A549 (cell line): ENCODE results near the gene DTX3L. TPM values are rescaled to one million over a fixed set of nuclear protein-coding genes. Genes with fewer than 3 reads are reported as not detected.
A peak's percentile ranks its signal among the peaks of the same experiment; 100 is the strongest.

Experiments
- ATAC-seq, 2 experiments: fragments of 200-7000 bp in 1 of 2; fragments of >200 bp in 1 of 2; cut with Nextera tagmentation in 1 of 2; cut with Tn5 transposase in 1 of 2; 3 replicates each; pipeline versions ENCODE4 v1.8.0 to v1.9.1; 2018 to 2020; ENCODE audit warnings: mild to moderate bottlenecking in 1 of 2, moderate library complexity in 1 of 2
- CTCF ChIA-PET: fragments of 300-600 bp; sonication (Branson Sonifier 250); formaldehyde crosslinking; extraction: SDS; loops from one replicate; lab custom pipeline; 2021; ENCODE audit warnings: antibody characterized with exemption, inconsistent platforms; lab: Yijun Ruan, JAX
- POLR2A ChIA-PET: fragments of 350-600 bp; formaldehyde crosslinking; extraction: SDS; loops from one replicate; lab custom pipeline; 2021; ENCODE audit warnings: antibody characterized with exemption, inconsistent platforms; lab: Yijun Ruan, JAX
- DNase-seq, 2 experiments: peaks; one replicate each; pipeline versions ENCODE4 v3.0.0 to v3.0.0-alpha.2; 2011 to 2016; ENCODE audit warnings: low read depth in 1 of 2, low spot score in 1 of 2
- FAIRE-seq: peaks from 2 replicates; lab custom pipeline; 2011; peaks lifted over from hg19 to GRCh38; lab: Jason Lieb, UNC
- H3K27ac ChIP-seq, 2 experiments: fragments of >200 bp; sonication (Bioruptor Twin); formaldehyde crosslinking; 3 replicates each; pipeline ENCODE4 v1.5.1; 2016 to 2017
- H3K4me1 ChIP-seq: fragments of >200 bp; sonication (Bioruptor Twin); formaldehyde crosslinking; 3 replicates; pipeline ENCODE4 v1.6.1; 2016
- H3K4me2 ChIP-seq: fragments of >200 bp; sonication (Bioruptor Twin); formaldehyde crosslinking; 3 replicates; pipeline ENCODE4 v1.6.1; 2016
- H3K4me3 ChIP-seq: fragments of >200 bp; sonication (Bioruptor Twin); formaldehyde crosslinking; 3 replicates; pipeline ENCODE4 v1.5.1; 2016
- H3K9me3 ChIP-seq: fragments of >200 bp; sonication (Bioruptor Twin); formaldehyde crosslinking; 3 replicates; pipeline ENCODE4 v1.6.1; 2016
- BHLHE40 ChIP-seq: IDR thresholded peaks from 2 replicates; pipeline ENCODE4 v1.6.1; 2012; ENCODE audit warnings: low read depth, low read length, inconsistent platforms
- CBX2 ChIP-seq: fragments of 200-600 bp; sonication (generic); IDR thresholded peaks from 2 replicates; pipeline ENCODE4 v1.6.1; 2016; ENCODE audit warnings: low read depth, mild to moderate bottlenecking, borderline replicate concordance
- CBX8 ChIP-seq: fragments of 200-600 bp; sonication (generic); IDR thresholded peaks from 2 replicates; pipeline ENCODE4 v1.6.1; 2016
- CEBPB ChIP-seq, 2 experiments: fragments of >200 bp in 1 of 2; sonication (Bioruptor Twin) in 1 of 2; formaldehyde crosslinking in 1 of 2; IDR thresholded peaks; 2 replicates each; pipeline ENCODE4 v1.6.1; 2012 to 2016
- CTCF ChIP-seq: fragments of >200 bp; sonication (Bioruptor Twin); formaldehyde crosslinking; IDR thresholded peaks from 3 replicates; pipeline ENCODE4 v1.5.1; 2016
- EHF ChIP-seq: fragments of 250-450 bp; sonication (Bioruptor Pico); IDR thresholded peaks from 2 replicates; pipeline ENCODE4 v1.5.0; 2020; ENCODE audit warnings: mild to moderate bottlenecking
- EHMT2 ChIP-seq: fragments of 200-600 bp; sonication (generic); IDR thresholded peaks from 2 replicates; pipeline ENCODE4 v1.6.1; 2016; ENCODE audit warnings: antibody characterized with exemption, low read depth, mild to moderate bottlenecking, moderate library complexity
- EP300 ChIP-seq, 2 experiments: fragments of >200 bp; sonication (Bioruptor Twin); formaldehyde crosslinking; IDR thresholded peaks; 2 replicates in 1 of 2; 3 replicates in 1 of 2; pipeline ENCODE4 v1.6.1; 2016 to 2017
- FOSL2 ChIP-seq, 2 experiments: fragments of 450-650 bp in 1 of 2; fragments of >200 bp in 1 of 2; sonication (Bioruptor Twin) in 1 of 2; formaldehyde crosslinking; IDR thresholded peaks; 2 replicates each; pipeline versions ENCODE4 v1.5.0 to v1.6.1; 2016 to 2020; ENCODE audit warnings: mild to moderate bottlenecking in 1 of 2, moderate library complexity in 1 of 2
- HEYL ChIP-seq: fragments of 250-450 bp; sonication (Bioruptor Pico); IDR thresholded peaks from 2 replicates; pipeline ENCODE4 v1.8.0; 2021; ENCODE audit warnings: mild to moderate bottlenecking, moderate library complexity
- HOXA7 ChIP-seq: fragments of 250-450 bp; sonication (Bioruptor Pico); IDR thresholded peaks from 2 replicates; pipeline ENCODE4 v1.5.0; 2020; ENCODE audit warnings: mild to moderate bottlenecking, moderate library complexity
- HOXB5 ChIP-seq: fragments of 250-450 bp; sonication (Bioruptor Pico); IDR thresholded peaks from 2 replicates; pipeline ENCODE4 v1.5.0; 2020; ENCODE audit warnings: mild to moderate bottlenecking, moderate library complexity
- JUNB ChIP-seq: fragments of >200 bp; sonication (Bioruptor Twin); formaldehyde crosslinking; IDR thresholded peaks from 2 replicates; pipeline ENCODE4 v1.6.1; 2016
- KDM5A ChIP-seq: fragments of 200-600 bp; sonication (generic); IDR thresholded peaks from 2 replicates; pipeline ENCODE4 v1.6.1; 2016; ENCODE audit warnings: antibody characterized with exemption, mild to moderate bottlenecking
- MAX ChIP-seq: IDR thresholded peaks from 2 replicates; pipeline ENCODE4 v1.6.1; 2012
- MYC ChIP-seq: IDR thresholded peaks from 2 replicates; pipeline ENCODE4 v1.6.1; 2012; ENCODE audit warnings: mild to moderate bottlenecking, inconsistent platforms, low read length, improper control_type of control experiment, borderline replicate concordance
- NPAS2 ChIP-seq: fragments of 250-450 bp; sonication (Bioruptor Pico); IDR thresholded peaks from 2 replicates; pipeline ENCODE4 v1.8.0; 2022; ENCODE audit warnings: mild to moderate bottlenecking, moderate library complexity, borderline replicate concordance
- NR3C1 ChIP-seq: fragments of >200 bp; sonication (Bioruptor Twin); formaldehyde crosslinking; IDR thresholded peaks from 3 replicates; pipeline ENCODE4 v1.6.1; 2017
- PHF8 ChIP-seq: fragments of 200-600 bp; sonication (generic); IDR thresholded peaks from 2 replicates; pipeline ENCODE4 v1.6.1; 2016; ENCODE audit warnings: low read depth, mild to moderate bottlenecking, antibody characterized with exemption, moderate library complexity, borderline replicate concordance
- RAD21 ChIP-seq, 2 experiments: fragments of >200 bp in 1 of 2; sonication (Bioruptor Twin) in 1 of 2; formaldehyde crosslinking in 1 of 2; IDR thresholded peaks in 1 of 2; conservative IDR thresholded peaks in 1 of 2; 2 replicates in 1 of 2; 3 replicates in 1 of 2; pipeline ENCODE4 v1.6.1; 2012 to 2018; ENCODE audit warnings: inconsistent platforms in 1 of 2
- REST ChIP-seq: fragments of 200-600 bp; sonication (generic); IDR thresholded peaks from 2 replicates; pipeline ENCODE4 v1.6.1; 2016; ENCODE audit warnings: antibody characterized with exemption, mild to moderate bottlenecking, moderate library complexity
- RNF2 ChIP-seq: fragments of 200-600 bp; sonication (generic); IDR thresholded peaks from 2 replicates; pipeline ENCODE4 v1.6.1; 2016; ENCODE audit warnings: low read depth, mild to moderate bottlenecking, antibody characterized with exemption, moderate library complexity, borderline replicate concordance
- SMC3 ChIP-seq: fragments of >200 bp; sonication (Bioruptor Twin); formaldehyde crosslinking; IDR thresholded peaks from 3 replicates; pipeline ENCODE4 v1.6.1; 2018; ENCODE audit warnings: inconsistent platforms
- SREBF2 ChIP-seq: fragments of 450-650 bp; IDR thresholded peaks from 2 replicates; pipeline ENCODE4 v1.6.1; 2014; ENCODE audit warnings: mild to moderate bottlenecking, moderate library complexity
- ZFP36 ChIP-seq: fragments of 450-650 bp; IDR thresholded peaks from 2 replicates; pipeline ENCODE4 v1.6.1; 2014; ENCODE audit warnings: borderline replicate concordance; ENCODE audit not compliant: partially characterized antibody
- ZNF302 ChIP-seq: fragments of 250-450 bp; sonication (Bioruptor Pico); IDR thresholded peaks from 2 replicates; pipeline ENCODE4 v1.9.0; 2021; ENCODE audit warnings: inconsistent platforms, mild to moderate bottlenecking, moderate library complexity
- WGBS: methylation state at CpG from one replicate; pipeline ENCODE4 v1.1.6; 2017; ENCODE audit errors: missing lambda C conversion rate; 5-methylcytosine and 5-hydroxymethylcytosine counted together
- polyA plus RNA-seq, 4 experiments: library from polyadenylated mRNA; depleted of rRNA in 3 of 4; stranded (reverse); fragments of >200 nt; fragmentation: RNase III in 1 of 4; extraction: RNeasy Plus Mini Kit Qiagen cat#74134 plus additional on column Dnase treatment in 1 of 4; gene quantifications; 2 replicates in 3 of 4; 3 replicates in 1 of 4; pipeline ENCODE4 v1.2.3, GENCODE V29; 2011 to 2017

Gene DTX3L
- polyA plus RNA-seq, 2 of the 4 experiments (the other 2 are of a cell fraction): 4.2 to 5.3 TPM

GRCh38 chr3:122608916-122609315, 44.8 kb downstream of the DTX3L start:
- no peak overlapping the region for H3K27ac ChIP-seq
- TF ChIP-seq CTCF: no peak
- no peak for TF ChIP-seq EHF (CRISPR knock-in tag)
- no peak for TF ChIP-seq NR3C1
- TF ChIP-seq SREBF2: no peak
- no peak for TF ChIP-seq FOSL2 (IDR thresholded peaks at IDR 0.05)
- no peak for TF ChIP-seq FOSL2 (CRISPR knock-in tag; IDR thresholded peaks at IDR 0.05)
- TF ChIP-seq EHMT2: no peak
- no peak for TF ChIP-seq KDM5A
- no peak for TF ChIP-seq EP300 (IDR thresholded peaks at IDR 0.05)
- no peak for TF ChIP-seq SMC3
- no peak for TF ChIP-seq RNF2
- TF ChIP-seq CEBPB (IDR thresholded peaks at IDR 0.05): no peak
- TF ChIP-seq ZFP36: no peak
- TF ChIP-seq HOXA7: no peak
- no peak for TF ChIP-seq CBX8
- no peak for TF ChIP-seq ZNF302 (CRISPR knock-in tag)
- FAIRE-seq: no peak
- no peak overlapping the region for H3K4me2 ChIP-seq
- no peaks in the 10 kb centered on the region for H3K9me3 ChIP-seq
- CTCF ChIA-PET: no interaction called here
- POLR2A ChIA-PET: no interaction called here
- DNase-seq: no peak
- H3K4me3 ChIP-seq: no peak overlapping the region
- WGBS: 89% methylated on average over 1 of the region's 1 CpG
- ATAC-seq: no peak
- peaks cover 5% of the 10 kb centered on the region for H3K4me1 ChIP-seq

GRCh38 chr3:122609798-122610559, 45.8 kb downstream of the DTX3L start:
- H3K4me2 ChIP-seq: peak overlapping the region; percentile 58
- FAIRE-seq (no peak), ATAC-seq (peak; percentile 78 to 87), DNase-seq (peak; percentile 19 to 46)
- H3K4me1 ChIP-seq: peaks cover 5% of the 10 kb centered on the region
- TF ChIP-seq FOSL2 (IDR thresholded peaks at IDR 0.05) (peak; percentile 76), FOSL2 (CRISPR knock-in tag; IDR thresholded peaks at IDR 0.05) (peak; percentile 84), ZNF302 (CRISPR knock-in tag) (no peak), JUNB (peak; percentile 49)
- CTCF ChIA-PET: no interaction called here
- H3K4me3 ChIP-seq: no peak overlapping the region
- POLR2A ChIA-PET: no interaction called here
- 56% methylated on average over 7 of the region's 7 CpGs for WGBS
- peak overlapping the region in 1 of 2 experiments; percentile 71; a peak in 3 of 6 replicates for H3K27ac ChIP-seq
- H3K9me3 ChIP-seq: no peaks in the 10 kb centered on the region

GRCh38 chr3:122612696-122613095, 48.6 kb downstream of the DTX3L start:
- FAIRE-seq (no peak), ATAC-seq (no peak), DNase-seq (no peak)
- 95% methylated on average over 5 of the region's 5 CpGs for WGBS
- no peak overlapping the region for H3K4me2 ChIP-seq
- H3K4me1 ChIP-seq: peaks cover 5% of the 10 kb centered on the region
- no peak overlapping the region for H3K4me3 ChIP-seq
- ChIA-PET CTCF (interaction anchor here (2.7 kb wide), 1 partner anchor 66 kb away, joined by 9 read pairs; no protein-coding TSS in a partner anchor), POLR2A (no interaction called here)
- H3K9me3 ChIP-seq: no peaks in the 10 kb centered on the region
- no peak overlapping the region for H3K27ac ChIP-seq
- no peak for TF ChIP-seq NPAS2
- TF ChIP-seq MAX: no peak
- no peak for TF ChIP-seq BHLHE40
- no peak for TF ChIP-seq SREBF2
- TF ChIP-seq PHF8: no peak
- TF ChIP-seq ZNF302 (CRISPR knock-in tag): no peak
- TF ChIP-seq HOXB5 (CRISPR knock-in tag): no peak
- TF ChIP-seq RAD21 (conservative IDR thresholded peaks at IDR 0.05 in 1 of 2, IDR thresholded peaks at IDR 0.05 in 1 of 2): no peak
- TF ChIP-seq CTCF: no peak
- no peak for TF ChIP-seq REST
- no peak for TF ChIP-seq HEYL (CRISPR knock-in tag)
- no peak for TF ChIP-seq MYC
- TF ChIP-seq CBX2: no peak
